DND-41 (cell line): ENCODE data around the gene NFX1.

Source experiments
- CTCF ChIP-seq: IDR thresholded peaks from 2 replicates; pipeline ENCODE4 v1.5.1; 2012; ENCODE audit warnings: borderline replicate concordance, low read length, moderate library complexity, mild to moderate bottlenecking; ENCODE audit not compliant: poor library complexity, severe bottlenecking; ENCODE audit errors: extremely low read depth
- EZH2 ChIP-seq: IDR thresholded peaks from 3 replicates; pipeline ENCODE4 v1.6.1; 2012; ENCODE audit warnings: borderline replicate concordance, low read depth, mild to moderate bottlenecking, moderate library complexity, low read length, inconsistent platforms; ENCODE audit not compliant: severe bottlenecking

GRCh38 chr9:33366979-33367480 is 76.7 kb downstream of the NFX1 start:
- TF ChIP-seq CTCF (no peak), EZH2 (no peak)
